MM.1S (cell line): ENCODE measurements around the gene PTPN20.

Source experiments
- EZH2 ChIP-seq: fragments of 300-600 bp; sonication (generic); optimal IDR thresholded peaks from 2 replicates; pipeline ENCODE3; 2017; ENCODE audit warnings: low read depth, mild to moderate bottlenecking, antibody characterized with exemption, low read length, mixed read lengths
- EZH2phosphoT487 ChIP-seq: fragments of 300-600 bp; sonication (generic); IDR thresholded peaks from 2 replicates; pipeline ENCODE4 v1.6.1; 2018; ENCODE audit warnings: antibody characterized with exemption, low read length
- TF ChIP-seq, protein P1 (sequence below): fragments of 300-600 bp; sonication (generic); IDR thresholded peaks from 2 replicates; pipeline ENCODE4 v1.5.1; 2016; ENCODE audit warnings: antibody characterized with exemption, low read length, mixed read lengths

DNA sequence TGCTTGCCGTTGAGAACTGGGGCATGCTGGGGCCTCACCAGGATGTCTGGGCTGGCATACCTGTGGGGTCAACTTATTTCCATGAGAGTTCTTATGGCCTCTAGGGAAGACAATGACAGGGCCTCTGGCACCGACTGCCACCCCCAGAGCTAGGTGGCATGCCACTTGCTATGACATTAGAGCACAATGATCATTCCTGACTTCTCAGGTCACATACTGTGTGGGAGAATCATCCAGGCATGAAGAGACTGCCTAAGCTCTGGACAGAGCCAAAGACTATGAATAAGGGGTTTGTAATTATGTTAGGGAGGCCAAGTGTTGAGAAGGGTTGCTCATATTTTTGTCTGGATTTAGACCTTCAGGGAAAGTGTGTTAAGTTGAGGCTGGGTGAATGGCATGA is 97.5 kb downstream of the PTPN20 start:
- TF ChIP-seq, protein P1, sequence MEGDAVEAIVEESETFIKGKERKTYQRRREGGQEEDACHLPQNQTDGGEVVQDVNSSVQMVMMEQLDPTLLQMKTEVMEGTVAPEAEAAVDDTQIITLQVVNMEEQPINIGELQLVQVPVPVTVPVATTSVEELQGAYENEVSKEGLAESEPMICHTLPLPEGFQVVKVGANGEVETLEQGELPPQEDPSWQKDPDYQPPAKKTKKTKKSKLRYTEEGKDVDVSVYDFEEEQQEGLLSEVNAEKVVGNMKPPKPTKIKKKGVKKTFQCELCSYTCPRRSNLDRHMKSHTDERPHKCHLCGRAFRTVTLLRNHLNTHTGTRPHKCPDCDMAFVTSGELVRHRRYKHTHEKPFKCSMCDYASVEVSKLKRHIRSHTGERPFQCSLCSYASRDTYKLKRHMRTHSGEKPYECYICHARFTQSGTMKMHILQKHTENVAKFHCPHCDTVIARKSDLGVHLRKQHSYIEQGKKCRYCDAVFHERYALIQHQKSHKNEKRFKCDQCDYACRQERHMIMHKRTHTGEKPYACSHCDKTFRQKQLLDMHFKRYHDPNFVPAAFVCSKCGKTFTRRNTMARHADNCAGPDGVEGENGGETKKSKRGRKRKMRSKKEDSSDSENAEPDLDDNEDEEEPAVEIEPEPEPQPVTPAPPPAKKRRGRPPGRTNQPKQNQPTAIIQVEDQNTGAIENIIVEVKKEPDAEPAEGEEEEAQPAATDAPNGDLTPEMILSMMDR: no peak
- TF ChIP-seq EZH2 (no peak), EZH2phosphoT487 (no peak)
